IMR-90 (cell line): ENCODE results near the gene IDI2. TPM values are rescaled to one million over a fixed set of nuclear protein-coding genes. Genes with fewer than 3 reads are reported as not detected.

Source experiments
- ATAC-seq: fragments of 200-7000 bp; cut with Tn5 transposase; 2 replicates; pipeline ENCODE4 v1.9.1; 2020; ENCODE audit warnings: low read depth, mild to moderate bottlenecking, moderate library complexity
- BruUV-seq: library from RNA; stranded (reverse); fragments of 400-500 nt; replicated peaks from 2 replicates; lab custom pipeline; 2021; lab: Mats Ljungman, UMichigan
- CTCF ChIA-PET: fragments of 300-600 bp; formaldehyde crosslinking; extraction: SDS; loops from one replicate; lab custom pipeline; 2021; ENCODE audit warnings: antibody characterized with exemption; lab: Yijun Ruan, JAX
- POLR2A ChIA-PET: fragments of 300-600 bp; sonication (Branson Sonifier 250); formaldehyde crosslinking; loops from one replicate; lab custom pipeline; 2022; ENCODE audit warnings: antibody characterized with exemption; ENCODE audit not compliant: unreplicated experiment; lab: Charles Lee
- DNase-seq: peaks from one replicate; pipeline ENCODE4 v3.0.0; 2013
- H2AFZ ChIP-seq: replicated peaks from 2 replicates; pipeline ENCODE3; 2013; ENCODE audit warnings: low read length, mild to moderate bottlenecking; ENCODE audit not compliant: poor library complexity
- H2AK5ac ChIP-seq: 2 replicates; pipeline ENCODE4 v1.6.1; 2013; ENCODE audit warnings: low read depth, low read length, inconsistent platforms
- H2AK9ac ChIP-seq: replicated peaks from 2 replicates; pipeline ENCODE3; 2013; ENCODE audit warnings: mild to moderate bottlenecking, low read depth, low read length, moderate library complexity; ENCODE audit not compliant: poor library complexity
- H2BK120ac ChIP-seq: 2 replicates; pipeline ENCODE4 v1.6.1; 2013; ENCODE audit warnings: low read depth, low read length, inconsistent platforms
- H2BK15ac ChIP-seq: 3 replicates; pipeline ENCODE4 v1.6.1; 2013; ENCODE audit warnings: low read depth, low read length, inconsistent platforms
- H2BK20ac ChIP-seq: 2 replicates; pipeline ENCODE4 v1.6.1; 2013; ENCODE audit warnings: low read depth, mild to moderate bottlenecking, inconsistent platforms, low read length, moderate library complexity
- H2BK5ac ChIP-seq: 2 replicates; pipeline ENCODE4 v1.6.1; 2013; ENCODE audit warnings: mild to moderate bottlenecking, low read depth, low read length, inconsistent platforms; ENCODE audit not compliant: poor library complexity, severe bottlenecking
- H3K14ac ChIP-seq: replicated peaks from 2 replicates; pipeline ENCODE4 v1.6.1; 2013; ENCODE audit warnings: low read depth, low read length, inconsistent platforms
- H3K18ac ChIP-seq: 2 replicates; pipeline ENCODE4 v1.6.1; 2013; ENCODE audit warnings: low read depth, low read length, control low read depth
- H3K23ac ChIP-seq: 2 replicates; pipeline ENCODE4 v1.6.1; 2013; ENCODE audit warnings: low read depth, low read length, inconsistent platforms
- H3K27ac ChIP-seq: 2 replicates; pipeline ENCODE4 v1.5.1; 2013; ENCODE audit warnings: mild to moderate bottlenecking, control low read depth, low read length; ENCODE audit not compliant: insufficient read depth
- H3K27me3 ChIP-seq: 2 replicates; pipeline ENCODE4 v1.6.1; 2013; ENCODE audit warnings: low read length; ENCODE audit not compliant: control insufficient read depth, insufficient read depth
- H3K36me3 ChIP-seq: 2 replicates; pipeline ENCODE4 v1.6.1; 2013; ENCODE audit warnings: low read length, mixed read lengths; ENCODE audit not compliant: control insufficient read depth, insufficient read depth
- H3K4ac ChIP-seq: 2 replicates; pipeline ENCODE4 v1.6.1; 2013; ENCODE audit warnings: low read depth, low read length, inconsistent platforms
- H3K4me1 ChIP-seq: 2 replicates; pipeline ENCODE4 v1.6.1; 2013; ENCODE audit warnings: low read length, mixed read lengths; ENCODE audit not compliant: control insufficient read depth, insufficient read depth
- H3K4me2 ChIP-seq: 2 replicates; pipeline ENCODE4 v1.6.1; 2013; ENCODE audit warnings: low read depth, mild to moderate bottlenecking, control low read depth, low read length, moderate library complexity
- H3K4me3 ChIP-seq: 2 replicates; pipeline ENCODE4 v1.5.1; 2013; ENCODE audit warnings: low read depth, mild to moderate bottlenecking, control low read depth, low read length, moderate library complexity; ENCODE audit not compliant: insufficient read depth
- H3K56ac ChIP-seq: 2 replicates; pipeline ENCODE4 v1.6.1; 2013; ENCODE audit warnings: low read length, inconsistent platforms; ENCODE audit not compliant: insufficient read depth; ENCODE audit errors: extremely low read depth
- H3K79me1 ChIP-seq, 2 experiments: 2 replicates each; pipeline ENCODE4 v1.6.1; 2013; ENCODE audit warnings: low read length in 2 of 2, inconsistent platforms in 1 of 2, low read depth in 1 of 2
- H3K9ac ChIP-seq: 2 replicates; pipeline ENCODE4 v1.6.1; 2013; ENCODE audit warnings: low read depth, low read length, control low read depth
- H3K9me1 ChIP-seq: 2 replicates; pipeline ENCODE4 v1.6.1; 2013; ENCODE audit warnings: low read length, inconsistent platforms; ENCODE audit not compliant: insufficient read depth
- H3K9me3 ChIP-seq: 2 replicates; pipeline ENCODE4 v1.6.1; 2013; ENCODE audit warnings: low read length; ENCODE audit not compliant: control insufficient read depth, insufficient read depth
- H4K20me1 ChIP-seq: 2 replicates; pipeline ENCODE4 v1.6.1; 2013; ENCODE audit warnings: low read length, inconsistent platforms; ENCODE audit not compliant: insufficient read depth
- H4K5ac ChIP-seq: 2 replicates; pipeline ENCODE4 v1.6.1; 2013; ENCODE audit warnings: mild to moderate bottlenecking, low read depth, low read length, control low read depth
- H4K8ac ChIP-seq, 2 experiments: 2 replicates each; pipeline ENCODE4 v1.6.1; 2013; ENCODE audit warnings: low read depth in 2 of 2, low read length in 2 of 2, control low read depth in 1 of 2, inconsistent platforms in 1 of 2
- H4K91ac ChIP-seq: 2 replicates; pipeline ENCODE4 v1.6.1; 2013; ENCODE audit warnings: low read depth, low read length, inconsistent platforms; ENCODE audit not compliant: insufficient read depth
- CEBPB ChIP-seq: IDR thresholded peaks from 2 replicates; pipeline ENCODE4 v1.6.1; 2012; ENCODE audit warnings: low read depth, low read length, improper control_type of control experiment
- CHD1 ChIP-seq: IDR thresholded peaks from 2 replicates; pipeline ENCODE4 v1.6.1; 2012; ENCODE audit warnings: low read depth, low read length, improper control_type of control experiment
- MAZ ChIP-seq: IDR thresholded peaks from 2 replicates; pipeline ENCODE4 v1.6.1; 2012; ENCODE audit warnings: low read depth, mild to moderate bottlenecking, low read length, improper control_type of control experiment, moderate library complexity, borderline replicate concordance
- POLR2A ChIP-seq: IDR thresholded peaks from 2 replicates; pipeline ENCODE4 v1.6.1; 2012; ENCODE audit warnings: mild to moderate bottlenecking, low read depth, low read length
- RCOR1 ChIP-seq: IDR thresholded peaks from 2 replicates; pipeline ENCODE4 v1.6.1; 2012; ENCODE audit warnings: mild to moderate bottlenecking, low read length, improper control_type of control experiment; ENCODE audit not compliant: insufficient replicate concordance
- WGBS, 2 experiments: methylation state at CpG; one replicate each; pipeline versions ENCODE4 v1.1.5 to v1.1.7; 2013; ENCODE audit warnings: missing lambda C conversion rate in 2 of 2; ENCODE audit not compliant: insufficient read length in 1 of 2; ENCODE audit errors: extremely low coverage in 2 of 2; 5-methylcytosine and 5-hydroxymethylcytosine counted together
- dilution Hi-C: fragments of 300-500 bp; cut with HindIII; formaldehyde crosslinking; loops from one replicate; pipeline ENCODE4 v1.14.3; 2018; ENCODE audit warnings: low sequenced_read_pairs; ENCODE audit not compliant: unreplicated experiment
- in situ Hi-C: fragments of 300-500 bp; cut with MboI; formaldehyde crosslinking; loops from 3 replicates; pipeline ENCODE4 v1.14.3; 2019; ENCODE audit warnings: low sequenced_read_pairs, inconsistent platforms, mixed read lengths
- intact Hi-C: fragments of 100-400 bp; cut with micrococcal nuclease; formaldehyde crosslinking; loops from 2 replicates; pipeline ENCODE4 v1.10.0; 2022
- polyA plus RNA-seq, 3 experiments: library from polyadenylated mRNA; depleted of rRNA; stranded (reverse); fragments of >200 nt; gene quantifications; 2 replicates each; pipeline ENCODE4 v1.2.3, GENCODE V29; 2012; ENCODE audit warnings: low replicate concordance in 1 of 3
- total RNA-seq: library from RNA; depleted of rRNA; stranded (reverse); fragments of >200 nt; gene quantifications from 2 replicates; pipeline ENCODE4 v1.2.3, GENCODE V29; 2012

IDI2 gene
- total and polyA plus RNA-seq, 2 of the 4 experiments (the other 2 are of a cell fraction): not detected

DNA sequence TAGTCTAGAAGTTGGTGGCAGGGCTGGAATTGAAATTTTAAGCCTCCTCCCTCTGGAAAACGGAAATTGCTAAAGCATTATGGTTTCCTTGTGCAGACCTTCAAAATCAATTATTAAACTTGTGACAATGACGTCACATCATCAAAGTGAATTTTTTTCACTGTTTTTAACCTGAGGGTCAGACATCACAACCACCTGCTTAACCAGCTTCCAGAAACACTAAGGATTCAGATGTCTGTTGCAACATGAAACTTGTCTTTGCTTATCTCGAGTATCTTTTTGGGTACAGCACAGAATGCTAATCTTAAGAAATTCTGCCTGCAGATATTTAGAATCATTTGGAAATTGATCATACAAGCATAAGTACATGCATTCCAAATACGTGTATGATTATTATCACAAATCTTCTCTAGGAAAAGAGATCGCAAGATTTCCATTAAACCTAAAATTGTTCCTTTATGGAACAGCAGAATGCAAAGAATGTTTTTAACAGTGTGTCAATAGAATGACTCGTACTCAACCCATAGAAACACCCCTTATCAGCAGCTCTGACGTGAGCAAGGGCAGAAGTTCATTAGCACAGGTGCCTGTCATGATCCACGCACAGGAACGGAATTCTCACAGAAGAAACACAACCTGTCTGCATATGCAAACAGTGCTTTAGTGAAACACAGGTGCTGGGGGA is 41.5 kb downstream of the IDI2 start:
- H4K20me1 ChIP-seq: peaks cover 7% of the 10 kb centered on the region
- in situ Hi-C loops (no loop called here), intact Hi-C loops (no loop called here), dilution Hi-C loops (no loop called here)
- no TSS peak for BruUV-seq
- no peaks in the 10 kb centered on the region for H3K27me3 ChIP-seq
- no peak overlapping the region for H4K8ac ChIP-seq
- H3K36me3 ChIP-seq: peaks cover 2% of the 10 kb centered on the region
- no peak overlapping the region for H3K9ac ChIP-seq
- H3K4me3 ChIP-seq: no peak overlapping the region
- ChIA-PET POLR2A (no interaction called here), CTCF (no interaction called here)
- H3K18ac ChIP-seq: no peak overlapping the region
- ATAC-seq (no peak), DNase-seq (peak; percentile 85)
- H2AK9ac ChIP-seq: no peak overlapping the region
- peaks cover 15% of the 10 kb centered on the region for H3K9me1 ChIP-seq
- no peak overlapping the region for H3K14ac ChIP-seq
- H2BK120ac ChIP-seq: no peak overlapping the region
- TF ChIP-seq CEBPB: peak; percentile 13; the same call in 1 of the 2 replicates
- peak; percentile 94 for TF ChIP-seq RCOR1
- no peak for TF ChIP-seq POLR2A
- TF ChIP-seq CHD1: no peak
- TF ChIP-seq MAZ: no peak
- peaks cover 20% of the 10 kb centered on the region for H3K9me3 ChIP-seq
- H2BK20ac ChIP-seq: peak overlapping the region; percentile 9; the same call in 1 of the 2 replicates
- H3K4me1 ChIP-seq: peaks cover 10% of the 10 kb centered on the region
- H3K27ac ChIP-seq: no peak overlapping the region
- H3K56ac ChIP-seq: no peak overlapping the region
- H3K4ac ChIP-seq: no peak overlapping the region
- H3K23ac ChIP-seq: no peak overlapping the region
- H2AK5ac ChIP-seq: peak overlapping the region; percentile 51; the same call in 1 of the 2 replicates
- 51% methylated on average over 4 of the region's 9 CpGs; no CpG with 5 or more reads in 1 of the 2 experiments for WGBS, 2 experiments
- no peak overlapping the region for H3K4me2 ChIP-seq
- H2AFZ ChIP-seq: no peak overlapping the region
- H4K5ac ChIP-seq: no peak overlapping the region
- no peak overlapping the region for H2BK15ac ChIP-seq
- no peak overlapping the region for H4K91ac ChIP-seq
- peaks cover 22 to 47% of the 10 kb centered on the region in 2 experiments for H3K79me1 ChIP-seq
- peak overlapping the region; percentile 20 for H2BK5ac ChIP-seq
